ENCODE results near the gene IRAK2. TPM values are rescaled to one million over a fixed set of nuclear protein-coding genes. Genes with fewer than 3 reads are reported as not detected.

The IRAK2 gene
- total and polyA plus RNA-seq, 4 donors = 2.9 to 33.1 (median 10.0) TPM

DNA sequence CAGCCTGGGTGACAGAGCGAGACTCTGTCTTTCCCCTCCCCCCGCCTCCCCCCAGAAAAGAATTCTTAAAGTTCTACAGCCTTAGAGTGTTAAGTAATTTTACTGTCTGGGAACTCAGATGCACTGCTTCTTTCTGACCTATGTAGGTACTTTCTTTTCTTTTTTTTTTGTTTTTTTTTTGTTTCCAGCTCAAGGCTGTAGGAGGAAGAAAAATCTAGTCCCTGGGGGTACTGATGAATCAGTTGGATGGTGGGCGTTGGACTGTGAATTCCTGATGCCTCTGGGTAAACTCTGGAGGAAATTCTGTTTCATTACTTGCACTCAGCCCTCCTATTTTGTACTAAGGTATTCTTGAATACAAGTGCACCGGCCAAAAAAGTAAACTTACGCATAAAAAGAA is 117.2 kb downstream of the IRAK2 start:
- no peaks in the 10 kb centered on the region for H3K9me3 ChIP-seq (ENCODE audit: control insufficient read depth in 4 of 4, insufficient read depth in 3 of 4, low read length in 3 of 4)
- H3K27me3 ChIP-seq (ENCODE audit: control insufficient read depth in 3 of 3, insufficient read depth in 3 of 3, low read length in 2 of 3) = no peaks in the 10 kb centered on the region
- peaks cover 13 to 40% (median 24%) of the 10 kb centered on the region in 4 donors for H3K36me3 ChIP-seq (ENCODE audit: control insufficient read depth in 4 of 4, insufficient read depth in 4 of 4, low read length in 4 of 4)
- TF ChIP-seq, protein P1, sequence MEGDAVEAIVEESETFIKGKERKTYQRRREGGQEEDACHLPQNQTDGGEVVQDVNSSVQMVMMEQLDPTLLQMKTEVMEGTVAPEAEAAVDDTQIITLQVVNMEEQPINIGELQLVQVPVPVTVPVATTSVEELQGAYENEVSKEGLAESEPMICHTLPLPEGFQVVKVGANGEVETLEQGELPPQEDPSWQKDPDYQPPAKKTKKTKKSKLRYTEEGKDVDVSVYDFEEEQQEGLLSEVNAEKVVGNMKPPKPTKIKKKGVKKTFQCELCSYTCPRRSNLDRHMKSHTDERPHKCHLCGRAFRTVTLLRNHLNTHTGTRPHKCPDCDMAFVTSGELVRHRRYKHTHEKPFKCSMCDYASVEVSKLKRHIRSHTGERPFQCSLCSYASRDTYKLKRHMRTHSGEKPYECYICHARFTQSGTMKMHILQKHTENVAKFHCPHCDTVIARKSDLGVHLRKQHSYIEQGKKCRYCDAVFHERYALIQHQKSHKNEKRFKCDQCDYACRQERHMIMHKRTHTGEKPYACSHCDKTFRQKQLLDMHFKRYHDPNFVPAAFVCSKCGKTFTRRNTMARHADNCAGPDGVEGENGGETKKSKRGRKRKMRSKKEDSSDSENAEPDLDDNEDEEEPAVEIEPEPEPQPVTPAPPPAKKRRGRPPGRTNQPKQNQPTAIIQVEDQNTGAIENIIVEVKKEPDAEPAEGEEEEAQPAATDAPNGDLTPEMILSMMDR (IDR thresholded peaks at IDR 0.05; ENCODE audit: control extremely low read depth, extremely low read depth) = no peak
- no peak for DNase-seq
- no peak overlapping the region for H3K9ac ChIP-seq (ENCODE audit: insufficient read depth in 1 of 2, low read length in 2 of 2)
- peaks cover 0 to 7% (median 0%) of the 10 kb centered on the region in 5 donors for H3K4me1 ChIP-seq (ENCODE audit: control insufficient read depth in 5 of 5, insufficient read depth in 5 of 5, low read length in 5 of 5)
- no peak for ATAC-seq (ENCODE audit: insufficient read depth, low FRiP score)
- H3K27ac ChIP-seq (ENCODE audit: low read depth in 1 of 2, low read length in 1 of 2) = no peak overlapping the region
- no peak overlapping the region for H3K4me3 ChIP-seq
- 94% methylated on average over 5 of the region's 5 CpGs for WGBS, 2 donors

DNA sequence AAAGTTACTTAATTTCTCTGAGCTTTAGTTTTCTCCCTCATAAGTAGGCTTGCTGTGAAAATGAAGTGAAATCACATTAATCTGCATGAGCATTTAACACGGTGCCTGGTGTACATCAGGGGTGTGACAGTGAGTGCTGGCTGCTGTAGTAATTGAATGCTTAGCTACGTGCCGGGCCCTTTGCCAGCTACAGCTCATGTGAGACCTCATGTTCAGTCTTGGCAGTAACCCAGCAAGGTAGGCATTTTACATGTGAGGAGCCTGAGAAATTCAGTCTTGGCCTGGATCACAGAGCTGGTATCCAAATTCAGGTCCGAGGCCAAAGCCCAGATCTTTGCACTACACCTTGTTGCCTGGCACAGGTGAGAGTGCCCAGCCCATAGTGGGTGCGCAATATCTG is 118.9 kb downstream of the IRAK2 start:
- Histone ChIP-seq H3K27me3 (ENCODE audit: control insufficient read depth in 3 of 3, insufficient read depth in 3 of 3, low read length in 2 of 3) (no peaks in the 10 kb centered on the region), H3K4me3 (no peak overlapping the region), H3K9me3 (ENCODE audit: control insufficient read depth in 4 of 4, insufficient read depth in 3 of 4, low read length in 3 of 4) (no peaks in the 10 kb centered on the region), H3K27ac (ENCODE audit: low read depth in 1 of 2, low read length in 1 of 2) (no peak overlapping the region), H3K9ac (ENCODE audit: insufficient read depth in 1 of 2, low read length in 2 of 2) (no peak overlapping the region), H3K4me1 (ENCODE audit: control insufficient read depth in 5 of 5, insufficient read depth in 5 of 5, low read length in 5 of 5) (peaks cover 0 to 7% (median 0%) of the 10 kb centered on the region in 5 donors), H3K36me3 (ENCODE audit: control insufficient read depth in 4 of 4, insufficient read depth in 4 of 4, low read length in 4 of 4) (peaks cover 7 to 29% (median 18%) of the 10 kb centered on the region in 4 donors)
- DNase-seq = peak in 2 of 3 donors; percentile 34 to 73
- 66 to 84% methylated on average over 5 of the region's 5 CpGs for WGBS, 2 donors
- TF ChIP-seq, protein P1 (IDR thresholded peaks at IDR 0.05; ENCODE audit: control extremely low read depth, extremely low read depth) = no peak
- ATAC-seq (ENCODE audit: insufficient read depth, low FRiP score) = no peak

DNA sequence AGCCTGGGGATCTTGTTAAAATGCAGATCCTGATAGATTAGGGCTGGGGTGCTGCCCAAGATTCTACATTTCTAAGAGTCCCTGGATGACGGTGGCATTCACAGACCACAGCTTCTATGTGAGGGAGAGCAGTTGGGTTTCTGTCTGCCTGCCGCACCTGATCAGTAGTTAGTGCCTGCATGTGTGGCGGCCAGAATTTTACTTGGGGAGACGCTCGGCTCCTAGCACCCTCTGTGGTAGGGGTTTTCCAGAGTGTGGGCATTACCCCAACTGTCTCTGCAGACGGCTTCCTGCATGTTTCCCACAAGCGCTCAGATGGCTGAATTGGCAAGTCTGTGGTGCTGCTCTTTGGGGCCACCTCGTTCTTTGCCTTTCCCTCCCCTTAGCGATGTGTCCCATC is 119.8 kb downstream of the IRAK2 start:
- H3K9ac ChIP-seq (ENCODE audit: insufficient read depth in 1 of 2, low read length in 2 of 2) = no peak overlapping the region
- H3K36me3 ChIP-seq (ENCODE audit: control insufficient read depth in 4 of 4, insufficient read depth in 4 of 4, low read length in 4 of 4) = peaks cover 8 to 29% (median 16%) of the 10 kb centered on the region in 4 donors
- 41 to 65% methylated on average over 9 of the region's 9 CpGs for WGBS, 2 donors
- H3K9me3 ChIP-seq (ENCODE audit: control insufficient read depth in 4 of 4, insufficient read depth in 3 of 4, low read length in 3 of 4) = no peaks in the 10 kb centered on the region
- no peak for ATAC-seq (ENCODE audit: insufficient read depth, low FRiP score)
- no peak overlapping the region for H3K4me3 ChIP-seq
- no peak overlapping the region for H3K27ac ChIP-seq (ENCODE audit: low read depth in 1 of 2, low read length in 1 of 2)
- H3K4me1 ChIP-seq (ENCODE audit: control insufficient read depth in 5 of 5, insufficient read depth in 5 of 5, low read length in 5 of 5) = peaks cover 0 to 7% (median 0%) of the 10 kb centered on the region in 5 donors
- TF ChIP-seq, protein P1 (IDR thresholded peaks at IDR 0.05; ENCODE audit: control extremely low read depth, extremely low read depth) = no peak
- DNase-seq = no peak
- H3K27me3 ChIP-seq (ENCODE audit: control insufficient read depth in 3 of 3, insufficient read depth in 3 of 3, low read length in 2 of 3) = no peaks in the 10 kb centered on the region

Measured in lung (tissue), 12 donors.